Parathyroid adenoma (tissue), 2 donors: ENCODE results near the gene TM4SF18.
A peak's percentile ranks its signal among the peaks of the same experiment; 100 is the strongest.

Experiments
- H2AFZ ChIP-seq: fragments of 300-600 bp; sonication (generic); one replicate; pipeline ENCODE4 v1.7.0; 2017; ENCODE audit warnings: antibody characterized with exemption, mild to moderate bottlenecking
- H3K27ac ChIP-seq: fragments of 300-600 bp; sonication (generic); one replicate; pipeline ENCODE4 v1.7.0; 2017
- H3K27me3 ChIP-seq: fragments of 300-600 bp; sonication (generic); one replicate; pipeline ENCODE4 v1.7.0; 2017; ENCODE audit warnings: low read length; ENCODE audit not compliant: control insufficient read depth, insufficient read depth
- H3K36me3 ChIP-seq: fragments of 300-600 bp; sonication (generic); one replicate; pipeline ENCODE4 v1.7.0; 2017; ENCODE audit warnings: low read length; ENCODE audit not compliant: control insufficient read depth, insufficient read depth
- H3K4me1 ChIP-seq: fragments of 300-600 bp; sonication (generic); one replicate; pipeline ENCODE4 v1.7.0; 2017; ENCODE audit warnings: control low read depth
- H3K4me2 ChIP-seq: fragments of 300-600 bp; sonication (generic); one replicate; pipeline ENCODE4 v1.7.0; 2017; ENCODE audit warnings: low read length
- H3K4me3 ChIP-seq: fragments of 300-600 bp; sonication (generic); one replicate; pipeline ENCODE4 v1.7.0; 2017; ENCODE audit warnings: low read depth, low read length
- H3K79me2 ChIP-seq: fragments of 300-600 bp; sonication (generic); one replicate; pipeline ENCODE4 v1.7.0; 2017; ENCODE audit warnings: control low read depth
- H3K9ac ChIP-seq: fragments of 300-600 bp; sonication (generic); one replicate; pipeline ENCODE4 v1.7.0; 2017; ENCODE audit warnings: mild to moderate bottlenecking
- H3K9me3 ChIP-seq: fragments of 300-600 bp; sonication (generic); one replicate; pipeline ENCODE4 v1.7.0; 2017; ENCODE audit warnings: low read length; ENCODE audit not compliant: control insufficient read depth
- CTCF ChIP-seq: fragments of 300-600 bp; sonication (generic); IDR thresholded peaks from one replicate; pipeline ENCODE4 v1.7.0; 2017; ENCODE audit warnings: antibody characterized with exemption, mild to moderate bottlenecking
- donor health status: primary hyperparathyroidism.

The TM4SF18 gene

GRCh38 chr3:149332771-149333170, 665 bp downstream of the TM4SF18 start:
- no peak overlapping the region for H2AFZ ChIP-seq
- H3K9me3 ChIP-seq: no peaks in the 10 kb centered on the region
- no peaks in the 10 kb centered on the region for H3K36me3 ChIP-seq
- no peaks in the 10 kb centered on the region for H3K27me3 ChIP-seq
- H3K4me2 ChIP-seq: peak overlapping the region; percentile 22
- no peaks in the 10 kb centered on the region for H3K4me1 ChIP-seq
- no peak for TF ChIP-seq CTCF
- H3K9ac ChIP-seq: no peak overlapping the region
- H3K79me2 ChIP-seq: no peaks in the 10 kb centered on the region
- H3K27ac ChIP-seq: peak overlapping the region; percentile 34
- H3K4me3 ChIP-seq: peak overlapping the region; percentile 24

- Histone ChIP-seq H3K27ac (peak overlapping the region; percentile 34), H3K9me3 (no peaks in the 10 kb centered on the region), H3K36me3 (no peaks in the 10 kb centered on the region), H3K27me3 (no peaks in the 10 kb centered on the region), H3K4me3 (peak overlapping the region; percentile 24), H3K9ac (no peak overlapping the region), H3K79me2 (no peaks in the 10 kb centered on the region), H3K4me2 (peak overlapping the region; percentile 22), H3K4me1 (no peaks in the 10 kb centered on the region), H2AFZ (no peak overlapping the region)
- no peak for TF ChIP-seq CTCF
Observed at GRCh38 chr3:149332227-149332765, 1.1 kb downstream of the TM4SF18 start.

DNA sequence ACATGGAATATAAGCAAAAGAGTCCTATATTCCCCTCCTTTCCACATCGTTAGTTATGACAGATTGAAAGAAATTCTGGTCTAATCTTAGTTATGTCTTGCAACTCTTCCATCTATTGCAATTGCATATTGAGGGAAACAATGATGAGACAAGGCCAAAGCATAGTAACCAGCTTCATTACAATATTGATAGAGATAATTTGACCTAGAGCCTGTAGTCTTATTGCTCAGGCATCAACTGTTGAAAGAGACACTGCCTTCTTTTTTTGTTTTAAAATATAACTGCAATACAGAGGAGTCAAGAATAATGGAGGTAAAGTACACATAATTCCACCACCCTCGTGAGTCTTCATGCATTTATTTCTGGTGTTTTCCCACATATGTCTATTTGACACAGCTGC, 2.0 kb downstream of the TM4SF18 start:
- Histone ChIP-seq H3K27me3 (no peaks in the 10 kb centered on the region), H3K9me3 (no peaks in the 10 kb centered on the region), H3K27ac (no peak overlapping the region), H2AFZ (no peak overlapping the region), H3K36me3 (no peaks in the 10 kb centered on the region), H3K4me3 (no peak overlapping the region), H3K9ac (no peak overlapping the region), H3K79me2 (no peaks in the 10 kb centered on the region), H3K4me2 (no peak overlapping the region), H3K4me1 (no peaks in the 10 kb centered on the region)
- no peak for TF ChIP-seq CTCF

DNA sequence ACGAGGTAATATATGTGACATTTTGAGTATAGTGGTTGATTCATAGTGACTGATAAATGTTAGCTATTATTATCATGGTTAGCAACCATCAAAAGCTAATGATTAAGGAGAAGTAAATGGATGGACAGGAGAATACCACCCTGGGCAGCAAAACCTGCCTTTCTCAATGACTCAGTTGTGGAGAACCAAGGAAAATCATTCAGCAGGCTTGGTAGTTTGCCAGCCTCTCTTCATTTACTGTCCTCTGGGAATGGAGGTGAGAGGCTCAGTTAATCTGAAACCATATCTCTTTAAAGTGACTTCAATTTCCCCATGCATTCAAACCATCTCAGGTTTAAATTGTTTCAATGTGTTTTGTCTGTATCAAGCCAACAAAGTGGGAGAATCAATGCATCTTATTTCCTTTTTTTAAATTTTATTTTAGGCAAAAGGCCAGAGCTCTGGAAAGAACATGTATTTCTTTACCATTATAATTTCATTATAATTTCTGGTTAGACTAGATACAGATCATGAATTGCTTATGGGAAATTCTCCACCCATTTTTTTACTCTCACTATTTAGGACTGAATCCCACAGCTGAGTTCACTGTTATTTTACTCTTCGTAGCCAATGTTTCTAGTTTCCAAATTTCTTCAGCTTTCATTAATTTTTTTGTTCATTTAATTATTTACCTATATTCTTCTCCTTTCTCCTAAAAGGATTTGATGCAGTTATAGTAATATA, 2.7 kb downstream of the TM4SF18 start:
- no peak overlapping the region for H3K4me3 ChIP-seq
- no peaks in the 10 kb centered on the region for H3K79me2 ChIP-seq
- H3K27ac ChIP-seq: no peak overlapping the region

More for the DNA sequence above, 2.7 kb downstream of the TM4SF18 start:
- Histone ChIP-seq H3K27me3 (no peaks in the 10 kb centered on the region), H3K9ac (no peak overlapping the region), H3K4me1 (no peaks in the 10 kb centered on the region), H2AFZ (no peak overlapping the region), H3K9me3 (no peaks in the 10 kb centered on the region), H3K36me3 (no peaks in the 10 kb centered on the region), H3K4me2 (no peak overlapping the region)
- TF ChIP-seq CTCF: no peak
